H1 (cell line): ENCODE measurements around the gene PCNX4. TPM values are rescaled to one million over a fixed set of nuclear protein-coding genes. Genes with fewer than 3 reads are reported as not detected.

ENCODE experiments used
- CTCF ChIA-PET: fragments of 300-600 bp; sonication (Branson Sonifier 250); formaldehyde crosslinking; loops from one replicate; lab custom pipeline; 2021; ENCODE audit not compliant: partially characterized antibody; lab: Charles Lee
- POLR2A ChIA-PET: fragments of 300-600 bp; sonication (Branson Sonifier 250); formaldehyde crosslinking; loops from one replicate; lab custom pipeline; 2021; ENCODE audit warnings: inconsistent platforms; ENCODE audit not compliant: partially characterized antibody; lab: Charles Lee
- DNase-seq, 2 experiments: peaks; one replicate each; pipeline versions ENCODE4 v3.0.0 to v3.0.0-alpha.2; 2010 to 2022; ENCODE audit warnings: low spot score in 2 of 2, low read depth in 1 of 2, mixed read lengths in 1 of 2
- FAIRE-seq: peaks from 2 replicates; lab custom pipeline; 2011; peaks lifted over from hg19 to GRCh38; lab: Jason Lieb, UNC
- H2AFZ ChIP-seq: 2 replicates; pipeline ENCODE4 v1.8.1; 2012; ENCODE audit warnings: low read length, inconsistent platforms
- H2AK5ac ChIP-seq: 2 replicates; pipeline ENCODE4 v1.6.1; 2013; ENCODE audit warnings: low read depth, low read length
- H2BK120ac ChIP-seq: replicated peaks from 2 replicates; pipeline ENCODE3; 2013; ENCODE audit warnings: low read depth, low read length, inconsistent platforms
- H2BK12ac ChIP-seq: 2 replicates; pipeline ENCODE4 v1.6.1; 2013; ENCODE audit warnings: low read depth, low read length
- H2BK15ac ChIP-seq: 2 replicates; pipeline ENCODE4 v1.6.1; 2013; ENCODE audit warnings: low read length
- H2BK20ac ChIP-seq: 2 replicates; pipeline ENCODE4 v1.6.1; 2013; ENCODE audit warnings: low read length
- H2BK5ac ChIP-seq: 2 replicates; pipeline ENCODE4 v1.6.1; 2013; ENCODE audit warnings: low read depth, low read length
- H3K14ac ChIP-seq: 2 replicates; pipeline ENCODE4 v1.6.1; 2013; ENCODE audit warnings: inconsistent platforms; ENCODE audit not compliant: insufficient read length
- H3K18ac ChIP-seq: 2 replicates; pipeline ENCODE4 v1.6.1; 2013; ENCODE audit warnings: low read length; ENCODE audit errors: extremely low read depth
- H3K23ac ChIP-seq: 2 replicates; pipeline ENCODE4 v1.6.1; 2013; ENCODE audit warnings: inconsistent platforms; ENCODE audit not compliant: insufficient read length
- H3K23me2 ChIP-seq: 2 replicates; pipeline ENCODE4 v1.6.1; 2013; ENCODE audit warnings: low read depth, low read length
- H3K27ac ChIP-seq: 2 replicates; pipeline ENCODE4 v1.6.1; 2011; ENCODE audit warnings: low read depth, low read length, inconsistent platforms
- H3K27me3 ChIP-seq, 4 experiments: replicated peaks in 1 of 4; 1 replicate in 1 of 4; 2 replicates in 3 of 4; pipeline versions ENCODE4 v1.6.1 to v1.8.1; 2011 to 2013; ENCODE audit warnings: low read length in 3 of 4, mild to moderate bottlenecking in 3 of 4, inconsistent platforms in 2 of 4, mixed read lengths in 2 of 4, moderate library complexity in 1 of 4; ENCODE audit not compliant: control insufficient read depth in 3 of 4, insufficient read depth in 3 of 4; ENCODE audit errors: extremely low read depth in 1 of 4
- H3K36me3 ChIP-seq, 4 experiments: 2 replicates each; pipeline versions ENCODE4 v1.6.1 to v1.8.1; 2011 to 2013; ENCODE audit warnings: mild to moderate bottlenecking in 4 of 4, low read length in 3 of 4, moderate library complexity in 2 of 4, control low read depth in 1 of 4, inconsistent platforms in 1 of 4; ENCODE audit not compliant: insufficient read depth in 4 of 4, control insufficient read depth in 2 of 4
- H3K4ac ChIP-seq: replicated peaks from 2 replicates; pipeline ENCODE3; 2013; ENCODE audit warnings: low read length, low read depth, mixed read lengths, inconsistent platforms; ENCODE audit not compliant: insufficient read length
- H3K4me1 ChIP-seq, 4 experiments: replicated peaks in 1 of 4; 1 replicate in 1 of 4; 2 replicates in 3 of 4; pipeline versions ENCODE4 v1.6.1 to v1.8.1; 2011 to 2013; ENCODE audit warnings: low read length in 3 of 4, inconsistent platforms in 2 of 4, mixed read lengths in 1 of 4; ENCODE audit not compliant: insufficient read depth in 4 of 4, control insufficient read depth in 3 of 4
- H3K4me2 ChIP-seq, 2 experiments: 2 replicates each; pipeline versions ENCODE4 v1.6.1 to v1.8.1; 2011 to 2013; ENCODE audit warnings: low read depth in 2 of 2, low read length in 2 of 2, control low read depth in 1 of 2, inconsistent platforms in 1 of 2, mild to moderate bottlenecking in 1 of 2; ENCODE audit not compliant: insufficient read depth in 1 of 2
- H3K4me3 ChIP-seq, 4 experiments: fragments of 200-600, 300-600 bp in 1 of 4; sonication (generic), shearing (Covaris generic), sonication (Bioruptor Twin) in 1 of 4; 2 replicates each; pipeline versions ENCODE4 v1.5.1 to v1.8.1; 2011 to 2016; ENCODE audit warnings: low read length in 4 of 4, low read depth in 3 of 4, control low read depth in 2 of 4, inconsistent platforms in 2 of 4, mild to moderate bottlenecking in 2 of 4, mixed read lengths in 1 of 4, moderate library complexity in 1 of 4; ENCODE audit not compliant: insufficient read depth in 2 of 4; ENCODE audit errors: extremely low read depth in 1 of 4
- H3K56ac ChIP-seq: replicated peaks from 2 replicates; pipeline ENCODE3; 2013; ENCODE audit warnings: low read depth, mild to moderate bottlenecking, mixed read lengths, low read length, inconsistent platforms; ENCODE audit not compliant: insufficient read length
- H3K79me1 ChIP-seq: 2 replicates; pipeline ENCODE4 v1.6.1; 2013; ENCODE audit warnings: low read depth, low read length, control low read depth
- H3K79me2 ChIP-seq, 2 experiments: 2 replicates each; pipeline versions ENCODE4 v1.6.1 to v1.8.1; 2012 to 2013; ENCODE audit warnings: low read length in 2 of 2, mild to moderate bottlenecking in 2 of 2, inconsistent platforms in 1 of 2; ENCODE audit not compliant: insufficient read depth in 2 of 2, control insufficient read depth in 1 of 2
- H3K9ac ChIP-seq, 4 experiments: replicated peaks in 1 of 4; 1 replicate in 1 of 4; 2 replicates in 3 of 4; pipeline versions ENCODE4 v1.6.1 to v1.8.1; 2011 to 2013; ENCODE audit warnings: low read depth in 3 of 4, low read length in 3 of 4, control low read depth in 2 of 4, mild to moderate bottlenecking in 2 of 4, moderate library complexity in 2 of 4, inconsistent platforms in 1 of 4; ENCODE audit errors: extremely low read depth in 1 of 4
- H3K9me3 ChIP-seq, 2 experiments: 2 replicates each; pipeline versions ENCODE4 v1.6.1 to v1.8.1; 2012 to 2013; ENCODE audit warnings: mild to moderate bottlenecking in 2 of 2, moderate library complexity in 2 of 2, control low read depth in 1 of 2, inconsistent platforms in 1 of 2, low read depth in 1 of 2, low read length in 1 of 2, mixed read lengths in 1 of 2; ENCODE audit not compliant: insufficient read depth in 2 of 2
- H4K20me1 ChIP-seq, 2 experiments: replicated peaks in 1 of 2; 2 replicates each; pipeline versions ENCODE3 to v1.8.1; 2011 to 2013; ENCODE audit warnings: inconsistent platforms in 2 of 2, low read length in 2 of 2, mild to moderate bottlenecking in 1 of 2; ENCODE audit not compliant: insufficient read depth in 2 of 2, control insufficient read depth in 1 of 2
- H4K5ac ChIP-seq: 2 replicates; pipeline ENCODE4 v1.6.1; 2013; ENCODE audit warnings: low read length, low read depth, mixed read lengths, inconsistent platforms; ENCODE audit not compliant: insufficient read length
- H4K8ac ChIP-seq: 2 replicates; pipeline ENCODE4 v1.8.0; 2013; ENCODE audit warnings: mild to moderate bottlenecking, moderate library complexity, low read length, inconsistent platforms; ENCODE audit not compliant: insufficient read depth; ENCODE audit errors: extremely low read depth
- H4K91ac ChIP-seq: replicated peaks from 2 replicates; pipeline ENCODE3; 2013; ENCODE audit warnings: low read length, mixed read lengths, inconsistent platforms; ENCODE audit not compliant: insufficient read length
- BACH1 ChIP-seq: IDR thresholded peaks from 2 replicates; pipeline ENCODE4 v1.6.1; 2012; ENCODE audit warnings: low read length, improper control_type of control experiment
- BCL11A ChIP-seq, 2 experiments: IDR thresholded peaks; one replicate each; pipeline ENCODE4 v1.6.1; 2011; ENCODE audit warnings: low read depth in 2 of 2, low read length in 2 of 2, mild to moderate bottlenecking in 2 of 2
- GABPA ChIP-seq: IDR thresholded peaks from 2 replicates; pipeline ENCODE4 v1.6.1; 2011; ENCODE audit warnings: mild to moderate bottlenecking, low read length, moderate library complexity, borderline replicate concordance; ENCODE audit not compliant: insufficient read depth
- JUN ChIP-seq: IDR thresholded peaks from 2 replicates; pipeline ENCODE4 v1.6.1; 2011; ENCODE audit warnings: low read depth, mild to moderate bottlenecking, improper control_type of control experiment, low read length
- KDM1A ChIP-seq: fragments of 200-600, 300-600 bp; sonication (generic); IDR thresholded peaks from 2 replicates; pipeline ENCODE4 v1.7.1; 2016; ENCODE audit warnings: mild to moderate bottlenecking, low read length, borderline replicate concordance
- MAFK ChIP-seq: IDR thresholded peaks from 2 replicates; pipeline ENCODE4 v1.6.1; 2012; ENCODE audit warnings: low read depth, mild to moderate bottlenecking, improper control_type of control experiment, low read length
- MAX ChIP-seq: IDR thresholded peaks from 2 replicates; pipeline ENCODE4 v1.6.1; 2012; ENCODE audit warnings: inconsistent platforms
- NANOG ChIP-seq: IDR thresholded peaks from 2 replicates; pipeline ENCODE4 v1.6.1; 2011; ENCODE audit warnings: low read length, low read depth, mild to moderate bottlenecking, inconsistent platforms; ENCODE audit not compliant: insufficient read depth, poor library complexity, severe bottlenecking
- POLR2A ChIP-seq, 2 experiments: IDR thresholded peaks; 1 replicate in 1 of 2; 2 replicates in 1 of 2; pipeline ENCODE4 v1.6.1; 2011; ENCODE audit warnings: low read depth in 2 of 2, low read length in 2 of 2, mild to moderate bottlenecking in 2 of 2; ENCODE audit errors: control extremely low read depth in 1 of 2
- RAD21 ChIP-seq, 2 experiments: IDR thresholded peaks in 1 of 2; conservative IDR thresholded peaks in 1 of 2; 2 replicates each; pipeline ENCODE4 v1.6.1; 2011; ENCODE audit warnings: low read depth in 2 of 2, low read length in 2 of 2, improper control_type of control experiment in 1 of 2, inconsistent platforms in 1 of 2, mild to moderate bottlenecking in 1 of 2, moderate library complexity in 1 of 2
- RXRA ChIP-seq: IDR thresholded peaks from 2 replicates; pipeline ENCODE4 v1.6.1; 2011; ENCODE audit warnings: low read depth, mild to moderate bottlenecking, low read length, moderate library complexity; ENCODE audit not compliant: insufficient read depth
- SIRT6 ChIP-seq: IDR thresholded peaks from one replicate; pipeline ENCODE4 v1.7.1; 2012; ENCODE audit warnings: low read length, inconsistent platforms
- SP1 ChIP-seq: IDR thresholded peaks from 2 replicates; pipeline ENCODE4 v1.6.1; 2011; ENCODE audit warnings: low read depth, low read length
- SP2 ChIP-seq: IDR thresholded peaks from 2 replicates; pipeline ENCODE4 v1.6.1; 2012; ENCODE audit warnings: mild to moderate bottlenecking, low read length, inconsistent platforms
- WGBS, 2 experiments: shearing (Covaris generic) in 1 of 2; methylation state at CpG; one replicate each; pipeline versions ENCODE4 v1.1.6 to v1.1.7; 2013 to 2015; ENCODE audit warnings: low lambda C conversion rate in 2 of 2, mixed read lengths in 2 of 2, inconsistent platforms in 1 of 2, low coverage in 1 of 2, missing lambda C conversion rate in 1 of 2; ENCODE audit not compliant: insufficient replicate concordance in 2 of 2, insufficient coverage in 1 of 2, insufficient read length in 1 of 2; ENCODE audit errors: extremely low coverage in 1 of 2, missing lambda C conversion rate in 1 of 2; 5-methylcytosine and 5-hydroxymethylcytosine counted together
- polyA plus RNA-seq, 7 experiments: library from polyadenylated mRNA; depleted of rRNA in 3 of 7; stranded (reverse) in 5 of 7; unstranded in 2 of 7; fragments of >200 nt in 5 of 7; fragments of 200-250 nt in 2 of 7; gene quantifications; 1 replicate in 5 of 7; 2 replicates in 1 of 7; 4 replicates in 1 of 7; pipeline versions ENCODE4 v1.2.1 to v1.2.3, GENCODE V29; 2011 to 2013; ENCODE audit warnings: missing spikeins in 2 of 7, mixed read lengths in 2 of 7
- total RNA-seq: library from RNA; stranded (reverse); fragmentation: NEBNext Ultra II Directional; extraction: Animal tissue kit (Norgen Biotek cat#: 25700); gene quantifications from 2 replicates; pipeline ENCODE4 v1.2.1, GENCODE V29; 2021

PCNX4 gene
- total and polyA plus RNA-seq, 2 of the 8 experiments (the other 6 are each of a cell fraction or from before 2014, with no cell fraction given), result 28.4 to 35.5 TPM

GRCh38 chr14:60206837-60207533 is 115.3 kb downstream of the PCNX4 start:
- no peak overlapping the region for H3K9ac ChIP-seq
- no peak overlapping the region for H2BK120ac ChIP-seq
- no peak overlapping the region for H4K8ac ChIP-seq
- no peak overlapping the region for H3K4me3 ChIP-seq
- no peak overlapping the region for H3K4ac ChIP-seq
- no peak overlapping the region for H3K27ac ChIP-seq
- no peak overlapping the region for H4K5ac ChIP-seq
- no peak overlapping the region for H4K91ac ChIP-seq
- CTCF ChIA-PET, result interaction anchor here (0.7 to 1.6 kb wide), 3 partner anchors 121 to 1148 kb away, joined by 3 to 5 read pairs (median 4); no protein-coding TSS in a partner anchor
- no peak overlapping the region for H3K56ac ChIP-seq
- no peaks in the 10 kb centered on the region for H3K79me1 ChIP-seq
- H2AK5ac ChIP-seq, result no peak overlapping the region
- H4K20me1 ChIP-seq, result no peaks in the 10 kb centered on the region
- H2AFZ ChIP-seq, result no peak overlapping the region
- H3K36me3 ChIP-seq, result no peaks in the 10 kb centered on the region
- no peaks in the 10 kb centered on the region for H3K9me3 ChIP-seq
- peaks cover 2% of the 10 kb centered on the region; the same call in 1 of the 2 replicates for H3K23me2 ChIP-seq
- no peak overlapping the region for H2BK20ac ChIP-seq
- peaks cover 0 to 15% (median 10%) of the 10 kb centered on the region in 4 experiments; a peak in 4 of 7 replicates for H3K4me1 ChIP-seq
- no peak overlapping the region for H2BK15ac ChIP-seq
- H3K4me2 ChIP-seq, result no peak overlapping the region
- no peak overlapping the region for H3K14ac ChIP-seq
- FAIRE-seq, result no peak
- H3K18ac ChIP-seq, result no peak overlapping the region
- no peaks in the 10 kb centered on the region for H3K79me2 ChIP-seq
- no peak overlapping the region for H2BK5ac ChIP-seq
- no peak overlapping the region for H3K23ac ChIP-seq
- no peak for DNase-seq
- H3K27me3 ChIP-seq, result no peaks in the 10 kb centered on the region
- WGBS, 2 experiments, result 80% methylated on average over 6 of the region's 6 CpGs; no CpG with 5 or more reads in 1 of the 2 experiments
- H2BK12ac ChIP-seq, result no peak overlapping the region
- POLR2A ChIA-PET, result no interaction called here
- TF ChIP-seq BCL11A (IDR thresholded peaks at IDR 0.05; ENCODE audit: low read depth in 2 of 2, low read length in 2 of 2), result no peak
- TF ChIP-seq KDM1A, result no peak
- no peak for TF ChIP-seq SP1
- TF ChIP-seq NANOG, result no peak
- no peak for TF ChIP-seq RAD21 (IDR thresholded peaks at IDR 0.05 in 1 of 2, conservative IDR thresholded peaks at IDR 0.05 in 1 of 2; ENCODE audit: low read depth in 2 of 2, low read length in 2 of 2)
- TF ChIP-seq SIRT6, result no peak
- no peak for TF ChIP-seq BACH1
- TF ChIP-seq MAFK, result no peak
- TF ChIP-seq SP2, result no peak
- TF ChIP-seq JUN, result no peak
- no peak for TF ChIP-seq POLR2A (IDR thresholded peaks at IDR 0.05; ENCODE audit: control extremely low read depth in 1 of 2, low read depth in 2 of 2, low read length in 2 of 2)
- no peak for TF ChIP-seq MAX
- no peak for TF ChIP-seq GABPA
- TF ChIP-seq RXRA, result no peak
